Measurements from ENCODE around the gene PTPN12.

DNA sequence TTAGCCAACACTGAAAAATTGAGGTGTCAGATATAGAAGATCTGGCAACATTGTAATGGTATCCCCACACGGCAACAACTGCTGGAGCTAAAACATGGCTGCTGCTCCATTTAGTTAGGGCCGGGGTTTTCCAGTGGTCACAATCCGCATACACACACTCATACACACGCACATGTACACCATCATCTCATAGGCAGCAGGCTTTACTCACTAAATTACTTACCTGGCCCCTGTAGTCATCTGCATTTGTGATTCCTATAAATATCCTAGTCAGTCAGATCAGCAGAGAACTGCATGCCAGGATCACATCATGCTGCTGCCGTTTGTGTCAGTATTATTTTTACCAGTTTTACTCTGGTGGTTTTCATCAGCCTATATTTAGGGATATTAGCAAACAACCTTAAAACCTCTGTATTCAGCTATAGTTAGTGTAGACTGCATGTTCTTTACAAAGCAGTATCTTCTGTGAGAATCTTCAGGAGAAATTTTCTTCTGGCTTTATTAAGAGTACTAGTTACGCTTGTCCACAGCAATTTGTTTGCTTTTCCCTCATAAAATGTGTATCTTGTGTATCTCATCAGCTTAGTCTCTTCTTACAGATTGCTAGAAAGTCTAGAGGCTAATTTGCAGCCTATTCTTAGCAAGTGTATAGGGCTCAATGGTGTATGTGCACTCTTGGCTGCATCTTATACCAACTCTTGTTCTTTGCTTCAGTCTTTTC is 38.3 kb upstream of the PTPN12 start:
- TF ChIP-seq POLR2AphosphoS5 (IDR thresholded peaks at IDR 0.05) (no peak), RAD21 (conservative IDR thresholded peaks at IDR 0.05) (no peak), TAF1 (IDR thresholded peaks at IDR 0.05; ENCODE audit: low read depth) (no peak), EP300 (conservative IDR thresholded peaks at IDR 0.05; ENCODE audit: poor library complexity, severe bottlenecking) (no peak)

Measured in neural cell (in vitro differentiated cells).